ENCODE data around the gene CCNL2.
"Not testable (repeated sequence)": the region's sequence is repeated elsewhere in the genome, so short reads cannot be mapped to it uniquely, and the experiment has no call there.

CCNL2 gene

DNA sequence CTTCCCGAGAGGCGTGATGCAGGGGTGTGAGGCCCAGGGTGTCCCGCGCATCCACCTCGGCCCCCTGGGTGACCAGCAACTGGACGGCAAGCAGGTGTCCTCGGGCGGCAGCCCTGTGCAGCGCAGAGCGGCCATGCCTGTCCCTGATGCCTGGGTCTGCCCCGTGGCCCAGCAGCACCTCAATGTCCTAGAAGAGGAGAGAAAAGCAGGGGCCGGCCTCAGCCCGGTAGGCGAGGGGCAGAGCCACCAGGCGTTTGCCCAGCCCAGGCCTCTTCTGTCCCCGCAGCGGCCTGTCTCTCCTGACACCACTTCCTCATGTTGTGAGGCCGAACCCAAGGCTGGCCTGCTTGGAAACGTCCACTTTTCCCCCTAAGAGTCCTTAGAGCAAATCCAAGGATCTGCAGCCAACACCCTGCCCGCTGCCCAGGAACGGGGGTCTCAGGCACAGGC lies 20.3 kb upstream of the CCNL2 start:
- no peak for DNase-seq

DNA sequence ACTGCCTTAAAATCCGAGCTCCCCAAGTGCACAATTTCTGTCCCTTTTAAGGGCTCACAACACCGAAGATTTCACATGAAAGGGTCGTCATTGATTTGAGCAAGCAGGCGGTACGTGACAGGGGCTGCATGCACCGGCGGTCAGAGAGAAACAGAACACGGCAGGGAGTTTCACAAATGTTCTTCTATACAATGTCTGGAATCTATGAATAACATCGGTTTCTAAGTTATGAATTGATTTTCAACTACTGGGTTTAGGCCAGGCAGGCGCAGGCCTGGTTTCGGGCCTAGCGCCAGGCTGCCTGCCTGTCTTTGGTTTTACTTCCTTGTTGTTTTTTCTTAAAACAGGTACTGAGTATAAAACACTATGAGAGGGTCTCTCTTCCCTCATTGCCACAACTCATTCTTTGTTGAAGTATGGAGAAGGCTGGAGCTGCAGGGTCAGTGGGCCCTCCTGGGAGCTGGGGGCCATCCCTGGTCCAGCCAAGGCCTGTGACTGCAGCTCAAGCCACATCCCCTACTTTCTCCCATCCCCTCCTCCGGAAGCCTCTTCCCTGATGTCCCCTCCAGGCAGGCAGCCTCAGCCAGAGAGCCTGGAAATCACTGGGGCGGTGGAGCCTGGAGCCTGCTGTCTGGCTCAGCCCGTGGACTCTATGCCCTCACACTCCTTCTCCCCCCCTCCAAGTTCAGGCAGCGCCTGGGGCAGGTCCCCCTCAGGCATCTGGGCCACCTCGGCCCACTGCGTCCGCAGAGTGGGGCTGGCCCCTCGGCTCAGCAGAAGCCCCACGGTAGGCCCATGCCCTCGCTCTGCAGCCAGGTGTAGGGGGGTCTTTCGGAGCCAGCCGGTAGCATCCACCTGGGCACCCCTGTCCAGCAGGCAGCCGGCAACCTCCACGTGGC lies 19.6 kb upstream of the CCNL2 start:
- no peak for DNase-seq

DNA sequence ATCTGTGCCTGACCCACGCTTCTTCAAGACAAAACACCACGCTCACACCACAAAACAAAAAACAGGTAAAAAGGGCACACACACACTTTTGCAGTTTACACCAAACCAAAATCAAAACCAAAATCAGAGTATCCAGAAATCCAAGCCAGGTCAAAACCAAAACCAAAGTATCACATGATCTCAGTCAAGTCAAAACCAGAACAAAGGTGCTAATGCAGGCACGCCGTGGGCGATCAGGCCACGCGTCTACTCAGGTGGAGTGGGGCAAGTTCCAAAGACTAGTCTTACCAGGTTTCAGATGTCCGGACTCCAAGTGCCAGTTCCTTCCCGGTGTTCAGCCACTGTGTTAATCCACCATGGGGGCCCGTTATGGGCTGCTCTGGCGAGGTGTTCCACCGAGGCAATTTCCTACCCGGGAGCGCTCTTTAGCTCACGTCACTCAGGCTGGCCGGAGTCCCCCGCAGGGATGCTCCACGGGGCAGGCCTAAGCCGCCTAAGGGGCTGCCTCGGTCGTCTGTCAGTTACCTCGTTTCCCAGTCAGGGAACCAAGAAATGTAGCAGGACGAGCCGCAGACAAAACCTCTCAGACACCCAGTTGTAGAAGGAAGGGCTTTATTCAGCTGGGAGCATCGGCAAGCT lies 18.8 kb upstream of the CCNL2 start:
- DNase-seq: not testable (repeated sequence)

DNA sequence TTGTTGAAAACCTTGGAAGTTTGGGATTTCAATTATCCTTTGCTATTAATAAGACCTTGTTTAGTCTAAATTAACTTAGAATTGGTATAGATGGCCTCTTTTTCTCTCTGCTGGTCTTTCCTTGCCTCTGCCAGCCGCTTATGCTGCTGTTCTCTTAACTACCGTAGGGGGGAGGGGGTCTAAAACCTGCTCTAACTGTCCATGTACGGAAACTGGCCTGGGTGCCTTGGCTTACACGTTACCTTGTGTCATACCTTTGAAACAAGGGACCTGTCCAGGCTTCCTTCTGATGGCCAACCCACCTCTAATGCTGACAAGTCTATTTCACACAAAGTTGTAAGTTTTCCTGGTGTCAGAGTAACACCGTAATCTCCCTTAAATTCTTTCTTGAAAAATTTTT lies 18.3 kb upstream of the CCNL2 start:
- not testable (repeated sequence) for DNase-seq

DNA sequence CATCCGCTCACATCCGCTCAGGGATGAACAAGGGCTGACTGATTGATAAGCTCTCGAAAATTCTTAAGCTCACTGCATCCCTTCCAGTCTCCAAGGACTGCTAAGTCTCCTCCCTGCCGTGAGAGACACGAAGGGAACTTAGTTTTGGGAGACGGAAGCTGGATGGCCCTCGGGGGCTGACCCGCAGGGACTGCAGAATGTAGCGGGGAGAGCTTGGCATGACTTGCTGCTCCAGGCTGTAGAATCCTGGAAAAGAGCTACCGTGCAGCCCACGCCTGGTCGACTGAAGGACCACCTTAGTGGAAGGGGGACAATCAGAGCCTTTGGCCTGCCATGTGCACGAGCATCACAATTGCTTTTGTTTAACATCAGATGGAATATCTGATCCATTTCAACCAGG lies 16.6 kb upstream of the CCNL2 start:
- no peak for DNase-seq

DNA sequence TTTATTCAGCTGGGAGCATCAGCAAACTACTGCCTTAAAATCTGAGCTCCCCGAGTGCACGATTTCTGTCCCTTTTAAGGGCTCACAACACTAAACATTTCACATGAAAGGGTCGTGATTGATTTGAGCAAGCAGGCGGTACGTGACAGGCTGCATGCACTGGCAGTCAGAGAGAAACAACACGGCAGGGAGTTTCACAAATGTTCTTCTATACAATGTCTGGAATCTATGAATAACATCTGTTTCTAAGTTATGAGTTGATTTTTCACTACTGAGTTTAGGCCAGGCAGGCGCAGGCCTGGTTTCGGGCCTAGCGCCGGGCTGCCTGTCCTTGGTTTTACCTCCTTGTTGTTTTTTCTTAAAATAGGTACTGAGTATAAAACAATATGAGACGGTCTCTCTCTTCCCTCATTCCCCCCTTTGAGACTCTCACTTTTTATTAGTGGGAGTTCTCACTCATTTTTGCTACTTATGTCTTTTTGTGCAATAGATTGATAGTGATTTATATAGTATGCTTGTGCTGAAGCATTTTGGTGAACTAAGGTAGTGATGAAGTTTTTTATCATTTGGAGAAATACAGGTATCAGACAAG lies 13.3 kb upstream of the CCNL2 start:
- DNase-seq: not testable (repeated sequence)

DNA sequence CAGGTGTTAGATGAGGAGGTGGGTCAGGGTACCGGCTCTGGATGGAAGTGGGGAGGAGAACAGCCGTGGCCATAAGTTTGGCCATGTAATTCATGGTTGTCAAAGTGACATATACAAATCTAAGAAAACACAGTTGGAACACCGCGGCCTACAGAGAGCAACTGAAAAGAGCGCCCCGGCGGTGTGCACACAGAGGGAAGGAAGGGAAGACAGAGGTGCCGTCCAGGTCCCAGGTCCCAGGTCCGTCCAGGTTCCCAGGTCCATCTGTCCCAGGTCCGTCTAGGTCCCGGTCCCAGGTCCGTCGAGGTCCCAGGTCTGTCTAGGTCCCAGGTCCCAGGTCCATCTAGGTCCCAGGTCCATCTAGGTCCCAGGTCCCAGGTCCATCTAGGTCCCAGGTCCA lies 12.5 kb upstream of the CCNL2 start:
- DNase-seq: no peak

DNA sequence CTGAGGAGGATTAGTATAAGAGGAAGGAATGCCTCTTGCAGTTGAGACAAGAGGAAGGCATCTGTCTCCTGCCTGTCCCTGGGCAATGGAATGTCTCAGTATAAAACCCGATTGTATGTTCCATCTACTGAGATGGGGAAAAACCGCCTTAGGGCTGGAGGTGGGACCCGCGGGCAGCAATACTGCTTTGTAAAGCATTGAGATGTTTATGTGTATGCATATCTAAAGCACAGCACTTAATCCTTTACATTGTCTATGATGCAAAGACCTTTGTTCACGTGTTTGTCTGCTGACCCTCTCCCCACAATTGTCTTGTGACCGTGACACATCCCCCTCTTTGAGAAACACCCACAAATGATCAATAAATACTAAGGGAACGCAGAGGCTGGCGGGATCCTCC lies 11.1 kb upstream of the CCNL2 start:
- DNase-seq: not testable (repeated sequence)

DNA sequence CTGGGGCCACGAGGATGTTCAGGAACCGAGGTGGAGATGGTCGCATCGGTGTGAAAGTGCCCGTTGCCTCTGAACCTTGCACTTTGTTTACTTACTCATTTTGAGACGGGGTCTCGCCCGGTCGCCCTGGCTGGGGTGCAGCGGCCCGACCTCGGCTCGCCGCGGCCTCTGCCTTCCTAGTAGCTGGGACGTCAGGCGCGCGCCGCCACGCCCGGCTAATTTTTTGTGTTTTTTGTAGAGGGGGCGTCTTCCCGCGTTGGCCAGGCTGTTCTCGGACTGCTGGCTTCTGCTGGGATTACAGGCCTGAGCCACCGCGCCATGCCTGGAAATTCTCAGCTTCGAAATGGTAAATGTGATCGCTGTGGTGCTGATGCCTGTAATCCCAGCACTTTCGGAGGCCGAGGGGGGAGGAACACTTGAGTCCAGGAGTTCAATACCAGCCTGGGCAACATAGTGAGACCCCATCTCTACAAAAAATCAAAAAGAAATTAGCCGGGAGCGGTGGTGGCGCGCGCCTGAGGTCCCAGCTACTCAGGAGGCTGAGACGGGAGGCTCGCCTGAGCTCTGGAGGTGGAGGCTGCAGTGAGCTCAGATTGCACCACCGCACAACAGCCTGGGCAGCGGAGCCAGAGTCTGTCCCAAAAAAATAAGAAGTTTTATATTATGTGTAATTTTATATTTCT lies 8.6 kb upstream of the CCNL2 start:
- DNase-seq: no peak

DNA sequence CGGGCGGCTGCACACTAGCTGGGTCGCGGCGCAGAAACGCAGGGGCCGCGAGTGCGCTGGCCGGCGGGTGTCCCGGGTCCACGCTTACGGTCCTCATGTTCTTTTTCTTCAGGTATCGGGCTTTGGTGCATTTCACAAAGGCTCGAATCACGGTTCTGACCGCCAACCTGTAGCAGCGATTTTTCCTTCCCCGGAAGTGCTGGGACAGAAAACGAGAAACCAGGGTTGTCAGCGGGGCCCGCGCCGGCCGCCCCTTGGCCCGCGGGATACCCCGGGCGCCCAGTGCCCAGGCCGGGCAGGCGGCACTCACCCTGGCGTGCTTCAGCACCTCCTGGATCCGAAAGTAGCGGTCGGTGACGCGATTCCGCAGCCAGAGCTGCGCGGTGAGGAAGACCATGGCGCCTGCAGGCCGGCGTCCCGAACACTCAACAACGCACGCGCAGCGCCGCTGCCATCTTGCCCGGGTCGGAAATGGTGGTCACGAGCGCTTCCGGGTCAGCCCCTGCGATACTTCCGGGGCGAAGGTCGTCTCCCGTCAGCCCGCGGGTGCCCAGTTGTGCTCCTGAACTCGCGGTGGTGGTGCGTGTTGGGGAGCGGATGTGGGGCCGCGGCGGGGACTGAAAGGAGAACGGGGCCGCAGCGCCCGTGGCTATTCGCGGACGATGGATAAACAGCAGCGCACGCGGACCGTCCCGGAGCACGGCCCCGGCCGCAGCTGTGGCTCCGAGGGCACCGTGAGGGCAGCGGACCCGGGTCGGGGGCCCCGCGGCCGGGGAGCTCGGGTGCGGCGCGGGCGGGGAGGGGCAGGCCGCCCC lies 7.9 kb upstream of the CCNL2 start, which contains the start of gene MRPL20:
Gene MRPL20 (minus strand): TSS at position 473 of the 815 bp plus-strand sequence. CDS start 76 bp downstream, at position 397.
- no peak for DNase-seq

DNA sequence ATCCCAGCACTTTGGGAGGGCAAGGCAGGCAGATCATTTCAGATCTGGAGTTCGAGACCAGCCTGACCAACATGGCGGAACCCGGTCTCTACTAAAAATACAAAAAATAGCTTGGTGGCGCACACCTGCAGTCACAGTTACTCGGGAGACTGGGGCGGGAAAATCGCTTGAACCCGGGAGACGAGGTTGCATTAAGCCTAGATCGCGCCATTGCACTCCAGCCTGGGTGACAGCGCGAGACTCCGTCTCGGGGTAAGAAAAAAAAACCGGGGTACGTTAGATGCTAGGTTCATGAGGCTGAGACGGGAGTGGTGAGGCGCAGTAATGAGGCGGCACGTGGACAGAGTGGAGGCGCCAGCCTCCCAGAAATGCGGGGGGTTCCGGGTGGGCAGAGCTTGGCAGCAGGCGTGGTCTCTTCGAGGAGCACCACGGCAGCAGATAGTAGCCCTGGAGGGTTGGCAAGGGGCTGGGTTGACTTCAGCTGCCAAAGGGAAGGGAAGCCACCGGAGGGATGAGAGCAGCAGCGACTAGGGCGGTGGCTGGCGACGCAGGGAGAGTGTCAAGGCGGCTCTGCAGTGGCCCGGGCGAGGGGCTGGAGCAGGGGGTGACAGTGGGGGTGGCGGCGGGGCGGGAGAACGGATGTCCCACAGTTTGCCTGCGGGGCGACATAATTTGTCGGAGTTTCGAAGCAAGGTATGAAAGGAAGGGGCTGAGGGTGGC lies 7.1 kb upstream of the CCNL2 start:
- DNase-seq: no peak

DNA sequence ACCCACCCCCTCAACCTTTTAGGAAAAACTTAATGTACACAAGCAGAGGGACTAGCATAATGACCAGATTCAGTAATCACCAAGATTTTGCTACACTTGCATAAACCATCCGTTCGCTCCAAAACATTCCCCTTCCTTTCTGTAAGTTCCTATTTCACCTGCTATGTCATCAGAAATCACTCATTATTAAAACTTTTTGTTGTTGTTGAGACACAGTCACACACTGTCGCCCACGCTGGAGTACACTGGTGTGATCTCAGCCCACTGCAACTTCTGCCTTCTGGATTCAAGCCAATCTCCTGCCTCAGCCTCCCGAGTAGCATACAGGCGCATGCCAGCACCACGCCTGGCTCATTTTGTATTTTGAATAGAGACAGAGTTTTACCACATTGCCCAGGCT lies 4.5 kb upstream of the CCNL2 start:
- no peak for DNase-seq

DNA sequence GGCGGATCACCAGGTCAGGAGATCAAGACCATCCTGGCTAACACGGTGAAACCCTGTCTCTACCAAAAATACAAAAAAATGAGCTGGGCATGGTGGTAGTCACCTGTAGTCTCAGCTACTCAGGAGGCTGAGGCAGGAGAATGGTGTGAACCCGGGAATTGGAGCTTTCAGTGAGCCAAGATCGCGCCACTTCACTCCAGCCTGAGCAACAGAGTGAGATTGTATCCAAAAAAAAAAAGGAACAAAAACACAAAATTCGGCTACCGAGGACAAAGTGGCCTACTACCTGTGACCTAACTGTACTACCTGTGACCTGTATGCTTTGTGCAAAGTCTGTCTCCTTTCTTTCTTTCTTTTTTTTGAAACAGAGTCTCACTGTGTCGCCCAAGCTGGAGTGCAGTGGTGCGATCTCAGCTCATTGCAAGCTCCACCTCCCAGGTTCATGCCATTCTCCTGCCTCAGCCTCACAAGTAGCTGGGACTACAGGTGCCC lies 3.8 kb upstream of the CCNL2 start:
- not testable (repeated sequence) for DNase-seq

DNA sequence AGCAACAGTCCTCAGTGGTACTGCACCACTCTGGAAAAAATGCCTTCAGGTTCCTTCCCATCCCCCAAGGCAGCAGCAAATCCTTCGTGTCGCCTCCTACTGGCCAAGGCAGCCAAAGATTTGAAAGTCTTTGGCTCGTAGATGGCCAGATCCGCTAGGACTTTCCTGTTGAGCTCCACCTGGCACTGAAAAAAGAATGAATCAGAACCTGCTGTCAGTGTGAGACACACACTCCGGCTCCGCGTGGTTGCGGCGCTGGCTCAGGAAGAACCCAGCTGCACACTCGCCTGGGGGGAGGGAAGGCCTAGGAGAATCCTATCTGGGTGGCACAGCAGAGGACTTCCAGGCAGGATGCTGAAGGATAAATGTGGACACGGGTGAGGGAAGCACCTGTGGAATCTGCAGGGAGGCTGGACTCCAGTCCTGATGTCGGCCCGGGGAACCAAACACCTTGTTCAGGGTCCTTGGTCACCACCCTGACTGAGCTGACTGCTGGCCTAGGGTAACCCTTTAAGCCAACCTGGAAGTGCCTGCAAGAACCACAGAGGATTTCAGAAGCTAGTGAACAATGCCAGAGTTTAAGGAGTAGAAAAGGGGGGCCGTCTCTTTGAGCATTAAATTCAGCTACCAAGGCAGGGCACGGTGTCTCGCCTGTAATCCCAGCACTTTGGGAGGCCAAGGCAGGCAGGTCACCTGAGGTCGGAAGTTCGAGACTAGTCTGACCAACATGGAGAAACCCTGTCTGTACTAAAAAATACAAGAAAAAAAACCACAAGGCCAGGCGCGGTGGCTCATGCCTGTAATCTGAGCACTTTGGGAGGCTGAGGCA lies 3.2 kb upstream of the CCNL2 start:
- DNase-seq: no peak

DNA sequence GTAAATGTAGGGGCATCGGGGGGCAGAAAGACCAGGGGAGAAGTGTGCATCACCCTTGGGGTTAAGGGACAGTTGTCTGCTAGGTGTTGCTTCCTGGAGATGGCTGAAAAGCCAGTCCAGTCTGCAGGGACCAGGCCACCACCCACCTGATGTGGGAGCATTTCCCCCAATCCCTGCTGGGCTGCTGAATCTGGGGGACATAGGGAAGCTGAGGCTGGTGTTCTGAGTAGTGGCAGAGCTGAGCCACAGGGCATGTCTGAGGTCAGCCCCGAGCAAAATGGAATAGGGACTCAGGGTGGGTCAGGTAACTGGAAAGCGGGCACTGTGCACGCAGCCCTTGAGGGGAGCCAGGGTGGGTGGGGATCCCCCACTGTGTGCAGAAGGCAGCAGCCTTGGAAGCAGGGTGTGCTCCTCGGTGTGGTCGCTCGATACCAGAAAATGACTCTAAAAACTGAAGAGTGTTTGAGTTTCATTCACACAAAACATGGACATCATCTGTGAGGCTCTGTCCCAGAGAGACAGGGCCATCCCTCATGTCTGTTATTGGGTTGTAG lies 2.4 kb upstream of the CCNL2 start:
- DNase-seq: no peak

DNA sequence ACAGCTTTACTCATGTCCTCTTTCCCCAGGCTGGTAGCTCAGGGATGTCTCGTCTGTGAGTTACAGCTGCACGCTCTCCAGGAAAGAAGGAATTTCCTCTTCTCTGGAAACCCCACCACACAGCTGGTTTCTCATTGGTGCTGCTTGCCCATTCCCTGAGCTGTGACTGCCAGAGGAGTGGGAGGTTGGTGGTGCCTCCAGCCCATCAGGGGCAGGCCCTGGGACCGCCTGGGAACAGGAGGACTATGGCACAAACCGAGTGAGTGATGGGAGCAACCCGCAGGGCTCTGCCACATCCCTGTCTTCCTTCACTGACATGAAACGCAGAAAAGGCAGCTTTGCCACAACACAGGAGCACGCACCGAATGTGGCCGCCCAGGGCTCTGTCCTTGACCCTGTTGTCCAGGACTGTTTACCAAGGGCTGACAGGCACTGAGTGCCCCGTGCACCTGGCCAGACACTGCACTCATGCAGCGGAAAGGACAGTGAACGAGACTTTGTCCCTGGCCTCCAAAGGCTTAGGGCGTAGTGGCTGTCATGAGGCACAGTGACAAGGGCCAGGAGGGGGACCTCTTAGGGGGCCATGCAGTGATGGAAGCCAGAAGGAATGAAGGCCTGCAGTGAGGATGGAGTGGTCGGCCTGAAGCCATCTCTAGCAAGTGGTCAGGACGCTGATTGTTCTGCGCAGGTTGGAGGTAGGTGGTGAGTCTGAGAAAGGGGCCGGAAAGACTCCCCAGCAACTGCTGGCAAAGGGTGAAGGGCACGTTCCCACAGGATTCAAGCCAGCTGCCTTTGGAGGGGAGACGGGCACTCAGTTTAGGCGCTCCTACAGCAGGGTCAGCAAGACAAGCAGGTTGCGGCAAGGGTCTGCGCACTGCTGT lies 1.7 kb upstream of the CCNL2 start:
- no peak for DNase-seq

DNA sequence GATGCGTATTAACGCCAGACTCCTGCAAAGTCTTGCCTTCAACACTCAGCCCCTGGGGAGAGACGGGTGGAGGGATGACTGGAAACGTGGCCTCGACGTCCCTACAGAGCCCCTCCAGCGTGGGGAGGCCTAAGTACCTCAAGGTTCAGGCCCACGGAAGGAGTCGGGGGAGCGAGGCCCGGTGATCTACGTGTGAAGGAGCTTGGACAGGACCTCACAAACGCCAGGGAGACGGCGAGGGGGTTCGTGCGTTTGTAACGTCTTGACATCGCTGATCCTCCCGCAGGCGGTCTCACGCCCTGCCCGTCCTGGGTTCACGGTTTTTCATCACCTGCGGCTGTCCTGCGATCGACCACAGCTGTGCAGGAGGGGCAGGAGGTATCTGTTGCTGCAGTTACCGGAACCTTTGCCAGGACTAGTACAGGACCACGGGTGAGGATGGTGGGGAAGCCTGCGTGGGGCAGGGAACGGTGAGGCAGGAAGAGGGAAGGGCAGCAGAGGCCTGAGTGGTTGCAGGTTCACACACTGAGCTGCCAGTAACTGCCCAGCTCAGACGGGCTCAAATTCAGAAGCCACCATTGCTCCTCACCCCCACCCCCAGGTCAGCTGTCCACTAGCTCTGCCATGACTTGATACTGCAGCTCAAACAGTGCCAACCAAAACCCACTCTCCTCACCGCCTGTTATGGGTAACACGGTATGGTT lies 889 bp upstream of the CCNL2 start:
- DNase-seq: no peak

DNA sequence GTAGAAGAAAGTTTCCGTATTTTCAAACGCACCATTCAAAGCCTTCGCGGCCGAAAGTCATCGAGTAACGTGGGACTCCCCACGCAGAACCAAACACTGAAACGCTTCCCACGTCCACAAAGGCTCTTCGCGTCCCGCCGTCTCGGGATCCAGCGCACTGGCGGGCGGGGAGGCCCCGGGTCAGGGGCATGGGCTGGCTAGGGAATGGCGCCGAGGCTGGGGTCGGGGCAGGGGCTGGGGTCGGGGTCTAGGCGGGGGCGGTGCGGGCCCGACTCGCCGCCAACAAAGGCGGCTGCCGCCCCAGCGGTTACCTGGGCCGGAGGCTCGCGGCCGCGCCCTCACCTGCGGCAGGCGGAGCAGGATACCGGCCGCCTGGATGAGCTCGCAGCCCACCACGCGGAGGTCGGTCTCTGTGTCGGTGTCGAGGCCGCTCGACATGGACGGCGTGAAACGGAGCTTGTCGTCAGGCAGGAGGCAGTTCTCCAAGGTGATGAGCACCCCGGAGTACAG lies 403 bp downstream of the CCNL2 start:
- no peak for DNase-seq

Data from cortex of kidney (tissue), 1 donor.